Heart left ventricle (tissue), 13 donors: ENCODE measurements around the gene EHD2.

Experiments used
- CTCF ChIP-seq, 12 donors: fragments of 200-600 bp; sonication (generic) in 4 of 12; IDR thresholded peaks; one replicate each; pipeline versions ENCODE4 v1.5.0 to v1.8.0; 2018 to 2022; ENCODE audit warnings: antibody characterized with exemption in 12 of 12, mild to moderate bottlenecking in 5 of 12
- POLR2A ChIP-seq, 2 donors: fragments of 450-650 bp; IDR thresholded peaks; one replicate each; pipeline ENCODE4 v1.6.1; 2017; ENCODE audit warnings: antibody characterized with exemption in 2 of 2, mild to moderate bottlenecking in 2 of 2, moderate library complexity in 2 of 2
- donor health status: ischemic (EF 13 %, LVEDD 7.1; RV severe dilation, severe dysfunction).
- donor health status: DM: no; HTN: yes; CAD: no.
- donor health status: DM: no; HTN: no; CAD: no.
- donor health status: ischemic (EF 25% LVEDD 6.9; RV normal size, moderate dysfunction).
- donor health status: ischemic (EF 25% LVEDD 5.7; RV mildly dilated, moderate dysfunction).
- donor health status: ischemic (EF 35%, LVEDD 5.7; RV mildly dilated, moderate dysfunction).
- donor health status: nonischemic (EF 11% LVEDD 7.7; RV severe dilation, severe dysfunction).
- donor health status: DM: yes; HTN: yes; CAD: no.
- donor health status: PGD.
- donor health status: ischemic (EF 29% LVEDD 5.4; RV normal size, mild dysfunction).
- donor health status: nonischemic (EF 23%, LVEDD 6.1; RV moderate dilation, normal function).

- TF ChIP-seq CTCF (IDR thresholded peaks at IDR 0.05) (no peak), POLR2A (IDR thresholded peaks at IDR 0.05) (no peak)
Measured at GRCh38 chr19:47703301-47703700, 9.9 kb upstream of the EHD2 start.
